Colonic mucosa (tissue), 4 donors: ENCODE measurements around the gene FIS1. TPM values are rescaled to one million over a fixed set of nuclear protein-coding genes. Genes with fewer than 3 reads are reported as not detected.

Source experiments
- DNase-seq: peaks from one replicate; pipeline ENCODE4 v3.0.0-alpha.2; 2020
- H3K27ac ChIP-seq: fragments of 200-600 bp; one replicate; pipeline ENCODE4 v1.8.0; 2021
- H3K27me3 ChIP-seq: fragments of 200-600 bp; one replicate; pipeline ENCODE4 v1.8.0; 2021
- H3K36me3 ChIP-seq: fragments of 200-600 bp; one replicate; pipeline ENCODE4 v1.8.0; 2021
- H3K4me1 ChIP-seq: fragments of 200-600 bp; one replicate; pipeline ENCODE4 v1.8.0; 2021; ENCODE audit warnings: mild to moderate bottlenecking
- H3K4me3 ChIP-seq: fragments of 200-600 bp; one replicate; pipeline ENCODE4 v1.8.0; 2021
- H3K9ac ChIP-seq, 2 donors: one replicate each; pipeline ENCODE4 v1.7.0; 2013; ENCODE audit warnings: control low read depth in 2 of 2, low read depth in 2 of 2, low read length in 2 of 2
- H3K9me3 ChIP-seq: fragments of 200-600 bp; one replicate; pipeline ENCODE4 v1.8.0; 2021
- intact Hi-C: fragments of 100-400 bp; cut with DNase I; formaldehyde crosslinking; loops from one replicate; pipeline ENCODE4 v1.14.1; 2022
- total RNA-seq, 2 donors: library from RNA; stranded (reverse); fragmentation: NEBNext Ultra II Directional in 1 of 2; extraction: Animal tissue kit (Norgen Biotek cat#: 25700) in 1 of 2; gene quantifications; one replicate each; pipeline ENCODE4 v1.2.1, GENCODE V29; 2021
- TF ChIP-seq, protein P1 (sequence below): fragments of 200-600 bp; IDR thresholded peaks from one replicate; pipeline ENCODE4 v1.8.0; 2022; ENCODE audit warnings: antibody characterized with exemption, mild to moderate bottlenecking
- donor health status: healthy.
- donor health status: DM: no; HTN: no; CAD: no.
- donor health status: DM: no; HTN: no; CAD: no.

FIS1 gene
- total RNA-seq, 2 donors from 2014 or later = 132 to 148 TPM

DNA sequence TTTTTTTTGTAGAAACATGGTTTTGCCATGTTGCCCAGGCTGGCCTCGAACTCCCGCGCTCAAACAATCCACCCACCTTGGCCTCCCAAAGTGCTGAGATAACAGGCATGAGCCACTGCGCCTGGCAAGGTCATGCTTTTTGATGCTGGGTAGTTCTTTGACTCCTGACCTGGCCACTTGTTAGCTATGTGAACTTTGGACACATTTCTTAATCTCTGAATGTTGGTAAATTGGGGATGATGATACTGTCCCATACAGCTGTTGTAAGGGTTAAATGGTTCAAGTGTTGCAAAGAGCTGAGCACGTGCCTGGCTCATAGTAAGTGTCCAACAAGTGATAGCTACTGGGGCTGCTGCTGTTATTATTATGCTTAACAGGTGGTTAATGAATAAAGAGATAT lies 24.6 kb downstream of the FIS1 start:
- H3K9ac ChIP-seq = no peak overlapping the region
- H3K4me1 ChIP-seq = peaks cover 5% of the 10 kb centered on the region
- DNase-seq = no peak
- H3K4me3 ChIP-seq = no peak overlapping the region
- TF ChIP-seq, protein P1, sequence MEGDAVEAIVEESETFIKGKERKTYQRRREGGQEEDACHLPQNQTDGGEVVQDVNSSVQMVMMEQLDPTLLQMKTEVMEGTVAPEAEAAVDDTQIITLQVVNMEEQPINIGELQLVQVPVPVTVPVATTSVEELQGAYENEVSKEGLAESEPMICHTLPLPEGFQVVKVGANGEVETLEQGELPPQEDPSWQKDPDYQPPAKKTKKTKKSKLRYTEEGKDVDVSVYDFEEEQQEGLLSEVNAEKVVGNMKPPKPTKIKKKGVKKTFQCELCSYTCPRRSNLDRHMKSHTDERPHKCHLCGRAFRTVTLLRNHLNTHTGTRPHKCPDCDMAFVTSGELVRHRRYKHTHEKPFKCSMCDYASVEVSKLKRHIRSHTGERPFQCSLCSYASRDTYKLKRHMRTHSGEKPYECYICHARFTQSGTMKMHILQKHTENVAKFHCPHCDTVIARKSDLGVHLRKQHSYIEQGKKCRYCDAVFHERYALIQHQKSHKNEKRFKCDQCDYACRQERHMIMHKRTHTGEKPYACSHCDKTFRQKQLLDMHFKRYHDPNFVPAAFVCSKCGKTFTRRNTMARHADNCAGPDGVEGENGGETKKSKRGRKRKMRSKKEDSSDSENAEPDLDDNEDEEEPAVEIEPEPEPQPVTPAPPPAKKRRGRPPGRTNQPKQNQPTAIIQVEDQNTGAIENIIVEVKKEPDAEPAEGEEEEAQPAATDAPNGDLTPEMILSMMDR = no peak
- H3K27me3 ChIP-seq = no peaks in the 10 kb centered on the region
- H3K9me3 ChIP-seq = no peaks in the 10 kb centered on the region
- H3K36me3 ChIP-seq = peaks cover 11% of the 10 kb centered on the region
- H3K27ac ChIP-seq = no peak overlapping the region
- intact Hi-C loops = no loop called here

DNA sequence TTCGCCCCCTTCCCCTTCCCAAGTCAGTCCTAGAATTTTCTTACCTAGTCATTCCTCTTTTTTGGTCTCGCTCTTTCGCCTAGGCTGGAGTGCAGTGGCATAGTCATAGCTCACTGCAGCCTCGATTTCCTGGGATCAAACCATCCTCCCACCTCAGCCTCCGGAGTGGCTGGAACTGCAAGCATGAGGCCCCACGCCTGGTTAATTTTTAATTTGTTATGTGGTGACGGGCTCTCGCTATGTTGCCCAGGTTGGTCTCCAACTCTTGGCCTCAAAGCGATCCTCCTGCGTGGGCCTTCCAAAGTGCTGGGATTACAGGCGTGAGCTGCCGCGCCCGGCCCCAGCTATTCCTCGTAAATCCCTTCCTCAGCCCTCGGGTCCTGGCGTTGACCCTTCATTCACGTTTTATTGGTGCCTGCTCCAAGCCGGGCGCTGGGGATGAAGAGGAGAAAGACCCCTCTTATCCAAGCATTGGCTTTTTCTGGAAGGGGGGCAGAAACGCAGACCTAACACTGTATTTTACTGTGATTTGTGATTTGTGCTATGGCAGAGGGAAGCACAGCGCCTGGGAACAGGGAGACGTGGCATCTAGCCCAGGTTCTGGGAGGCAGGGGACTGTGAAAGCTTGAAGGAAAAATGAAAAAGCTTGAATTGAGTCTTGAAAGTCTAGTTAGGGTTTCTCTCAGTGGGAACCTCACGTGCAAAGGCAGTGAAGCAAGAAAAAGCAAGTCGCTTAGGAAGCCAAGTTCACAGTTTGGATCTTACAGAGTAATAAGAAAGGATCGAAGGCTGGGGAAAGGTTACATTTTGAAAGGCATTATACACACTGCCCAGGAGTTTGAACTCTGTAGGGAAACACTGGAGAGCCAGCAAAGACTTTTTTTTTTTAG lies 26.4 kb downstream of the FIS1 start:
- peak overlapping the region; percentile 97 for H3K27ac ChIP-seq
- H3K4me1 ChIP-seq = peaks cover 5% of the 10 kb centered on the region
- H3K9me3 ChIP-seq = no peaks in the 10 kb centered on the region
- no peak for DNase-seq
- intact Hi-C loops = no loop called here
- TF ChIP-seq, protein P1 = no peak
- no peaks in the 10 kb centered on the region for H3K27me3 ChIP-seq
- H3K36me3 ChIP-seq = peaks cover 4% of the 10 kb centered on the region
- H3K9ac ChIP-seq = peak overlapping the region; percentile 72 to 89
- peak overlapping the region; percentile 77 for H3K4me3 ChIP-seq

DNA sequence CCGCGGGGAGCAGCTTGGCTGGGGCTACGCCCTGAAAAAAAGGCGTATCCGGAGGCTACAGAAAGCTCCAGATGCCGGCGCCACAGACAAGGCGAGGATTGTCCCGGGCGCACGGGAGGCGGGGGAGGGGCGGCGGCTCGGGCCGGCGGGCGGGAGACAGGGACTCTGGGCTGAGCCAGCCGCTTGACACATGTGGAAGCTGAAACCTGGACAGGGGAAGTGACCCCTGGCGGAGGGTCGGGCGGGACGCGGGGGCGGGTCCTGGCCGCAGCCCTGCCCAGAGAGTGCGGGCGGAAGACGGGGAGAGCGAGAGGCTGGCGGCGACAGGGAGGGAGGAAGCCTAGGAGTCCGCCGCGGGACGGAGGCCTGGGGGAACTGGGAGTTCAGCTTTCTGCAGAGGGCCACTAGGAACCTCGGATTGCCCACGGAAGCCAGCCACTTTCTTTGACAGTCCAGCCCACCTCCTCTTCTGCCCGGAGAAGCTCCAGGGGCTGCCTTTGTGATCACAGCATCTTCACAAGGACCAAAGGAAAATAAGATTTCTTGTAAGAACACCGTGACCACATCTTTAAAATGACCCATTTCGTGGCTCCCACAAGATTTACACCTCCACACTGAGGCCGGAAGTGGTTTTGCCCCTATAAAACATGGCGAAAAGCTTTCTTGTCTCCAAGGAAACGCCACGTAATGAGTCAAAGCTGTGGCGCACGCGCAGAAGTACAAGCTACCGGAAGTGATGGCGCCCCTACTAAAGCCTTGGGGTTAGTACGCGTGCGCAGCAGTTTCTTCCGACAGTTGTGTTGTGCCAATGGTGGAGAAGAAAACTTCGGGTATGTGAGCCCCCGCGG lies 27.3 kb downstream of the FIS1 start, which contains the start of the genes PLOD3 and ZNHIT1:
Gene PLOD3 (minus strand): TSS at position 194 of the 848 bp plus-strand sequence. CDS start 307 bp downstream, outside the sequence.
Gene ZNHIT1 (plus strand): TSS at position 778 of the 848 bp plus-strand sequence. CDS start 31 bp downstream, at position 809.
- Histone ChIP-seq H3K27ac (peak within 1 kb of the TSS; percentile 97), H3K4me3 (peak within 1 kb of the TSS; percentile 77), H3K9me3 (no peaks in the 10 kb centered on the region), H3K9ac (peak within 1 kb of the TSS; percentile 89), H3K4me1 (peaks cover 5% of the 10 kb centered on the region), H3K36me3 (no peaks in the 10 kb centered on the region), H3K27me3 (no peaks in the 10 kb centered on the region)
- peak; percentile 97 for DNase-seq
- TF ChIP-seq, protein P1 = no peak
- intact Hi-C loops = no loop called here

DNA sequence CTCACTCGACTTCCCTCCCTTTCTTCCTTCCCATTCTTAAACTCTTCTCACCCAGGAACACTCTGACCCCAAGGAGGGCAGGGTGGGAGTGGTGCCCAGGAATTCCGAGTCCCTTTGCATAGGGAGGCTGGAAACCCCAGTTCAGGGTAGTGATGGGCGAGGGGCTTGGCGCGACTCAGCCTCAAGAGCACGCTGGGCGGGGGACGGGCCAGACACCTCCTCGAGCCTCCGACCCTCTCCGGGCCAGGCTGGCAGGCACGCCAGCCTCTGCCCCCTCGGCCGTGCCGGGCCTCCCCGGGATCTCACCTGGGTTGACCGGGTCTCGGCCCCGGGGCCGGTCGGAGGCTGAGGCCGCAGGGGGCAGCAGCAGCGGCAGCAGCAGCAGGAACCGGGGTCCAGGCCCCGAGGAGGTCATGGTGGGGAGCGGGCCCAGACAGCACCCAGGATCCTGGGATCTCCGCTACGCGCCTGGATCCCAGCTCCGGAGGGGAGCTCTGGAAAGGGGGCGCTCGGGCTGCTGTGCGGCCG lies 28.0 kb downstream of the FIS1 start:
- Histone ChIP-seq H3K9me3 (no peaks in the 10 kb centered on the region), H3K27ac (peak overlapping the region; percentile 97), H3K4me1 (peaks cover 5% of the 10 kb centered on the region), H3K4me3 (peak overlapping the region; percentile 77), H3K27me3 (no peaks in the 10 kb centered on the region), H3K36me3 (no peaks in the 10 kb centered on the region), H3K9ac (peak overlapping the region; percentile 89)
- DNase-seq = no peak
- TF ChIP-seq, protein P1 = no peak
- intact Hi-C loops = no loop called here
